Karpas-422 (cell line): Measurements from ENCODE around the gene ARHGAP12. TPM values are rescaled to one million over a fixed set of nuclear protein-coding genes. Genes with fewer than 3 reads are reported as not detected.

Source experiments
- DNase-seq: peaks from one replicate; pipeline ENCODE4 v3.0.0-alpha.2; 2015
- H2AFZ ChIP-seq: fragments of 200-600 bp; sonication (generic); 2 replicates; pipeline ENCODE4 v1.6.1; 2014; ENCODE audit warnings: antibody characterized with exemption, low read length, mixed read lengths
- H3K27ac ChIP-seq: fragments of 200-600 bp; sonication (generic); 2 replicates; pipeline ENCODE4 v1.5.1; 2014; ENCODE audit warnings: mild to moderate bottlenecking, low read length, moderate library complexity
- H3K27me3 ChIP-seq: fragments of 200-600 bp; sonication (generic); 2 replicates; pipeline ENCODE4 v1.6.1; 2014; ENCODE audit warnings: low read length, mixed read lengths
- H3K36me3 ChIP-seq: fragments of 200-600 bp; sonication (generic); 2 replicates; pipeline ENCODE4 v1.6.1; 2014; ENCODE audit warnings: low read length, mixed read lengths; ENCODE audit not compliant: insufficient read depth
- H3K4me1 ChIP-seq: fragments of 200-600 bp; sonication (generic); 2 replicates; pipeline ENCODE4 v1.6.1; 2014; ENCODE audit warnings: mild to moderate bottlenecking, low read length, mixed read lengths
- H3K4me2 ChIP-seq: fragments of 200-600 bp; sonication (generic); 2 replicates; pipeline ENCODE4 v1.6.1; 2014; ENCODE audit warnings: low read length, low read depth, mild to moderate bottlenecking; ENCODE audit not compliant: poor library complexity, severe bottlenecking
- H3K4me3 ChIP-seq: fragments of 200-600 bp; sonication (generic); 2 replicates; pipeline ENCODE4 v1.5.1; 2014; ENCODE audit warnings: mild to moderate bottlenecking, antibody characterized with exemption, low read length, mixed read lengths
- H3K79me2 ChIP-seq: fragments of 200-600 bp; sonication (generic); 2 replicates; pipeline ENCODE4 v1.6.1; 2014; ENCODE audit warnings: mild to moderate bottlenecking, low read length, mixed read lengths
- H3K9ac ChIP-seq: fragments of 200-600 bp; sonication (generic); 2 replicates; pipeline ENCODE4 v1.6.0; 2014; ENCODE audit warnings: low read length
- H3K9me2 ChIP-seq: fragments of 200-600 bp; sonication (generic), shearing (Covaris generic); replicated peaks from 2 replicates; pipeline ENCODE4 v1.6.0; 2014; ENCODE audit warnings: mild to moderate bottlenecking, low read length, moderate library complexity; ENCODE audit not compliant: insufficient read depth
- H3K9me3 ChIP-seq: fragments of 300-700, 200-600 bp; sonication (generic); 2 replicates; pipeline ENCODE4 v1.6.1; 2014; ENCODE audit warnings: low read length, mixed read lengths
- H4K20me1 ChIP-seq: fragments of 200-600 bp; sonication (generic); 2 replicates; pipeline ENCODE4 v1.6.1; 2014; ENCODE audit warnings: mild to moderate bottlenecking, antibody characterized with exemption, low read length, low read depth; ENCODE audit not compliant: insufficient read depth
- total RNA-seq: library from RNA; depleted of rRNA; stranded (reverse); fragments of >200 nt; shearing (Covaris generic); gene quantifications from 2 replicates; pipeline ENCODE4 v1.2.3, GENCODE V29; 2014; ENCODE audit warnings: low replicate concordance

The ARHGAP12 gene
- total RNA-seq, 1 experiment from 2014 or later, result 15.0 TPM

DNA sequence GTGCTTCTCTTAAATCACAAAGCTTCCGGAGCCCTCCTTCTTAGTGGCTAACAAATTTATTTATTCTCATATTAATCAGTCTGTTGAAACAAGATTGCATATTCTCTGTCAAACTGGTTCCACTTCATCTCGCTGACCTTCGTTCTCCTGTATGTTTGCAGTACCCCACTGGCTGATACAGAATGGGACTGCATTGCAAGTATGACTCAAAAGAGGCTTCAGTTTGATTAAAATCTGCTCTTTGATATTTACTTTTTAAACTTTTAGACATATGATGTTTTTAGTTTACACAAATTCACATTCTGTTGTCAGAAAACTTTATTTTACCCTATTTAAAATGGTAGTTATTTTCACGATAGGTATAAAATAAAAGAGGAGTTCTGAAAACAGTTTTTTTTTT is 14.3 kb upstream of the ARHGAP12 start:
- Histone ChIP-seq H3K4me2 (no peak overlapping the region), H3K27ac (no peak overlapping the region), H3K79me2 (no peaks in the 10 kb centered on the region), H3K4me1 (peaks cover 16% of the 10 kb centered on the region), H3K4me3 (no peak overlapping the region), H2AFZ (no peak overlapping the region), H3K9me3 (no peaks in the 10 kb centered on the region), H3K9ac (no peak overlapping the region), H4K20me1 (no peaks in the 10 kb centered on the region), H3K9me2 (no peaks in the 10 kb centered on the region), H3K36me3 (no peaks in the 10 kb centered on the region), H3K27me3 (no peaks in the 10 kb centered on the region)
- DNase-seq, result no peak

DNA sequence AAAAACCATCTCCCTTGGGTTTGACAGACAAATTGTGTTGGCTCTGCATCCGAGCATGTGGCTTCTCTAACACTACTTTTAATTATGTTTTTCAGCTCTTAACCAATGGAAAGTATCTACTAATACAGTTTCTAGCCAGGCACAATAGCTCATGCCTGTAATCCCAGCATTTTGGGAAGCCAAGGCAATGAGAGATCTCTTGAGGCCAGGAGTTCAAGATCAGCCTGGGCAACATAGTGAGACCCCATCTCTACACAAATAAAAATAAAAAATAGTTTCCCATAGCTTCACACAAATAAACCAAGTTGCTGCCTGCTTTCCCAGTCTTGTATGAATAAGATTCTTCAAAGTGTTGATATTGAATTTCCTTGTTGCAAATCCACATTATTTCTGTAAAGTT is 13.8 kb upstream of the ARHGAP12 start:
- no peaks in the 10 kb centered on the region for H3K27me3 ChIP-seq
- no peak overlapping the region for H3K4me2 ChIP-seq
- no peaks in the 10 kb centered on the region for H3K36me3 ChIP-seq
- H4K20me1 ChIP-seq, result no peaks in the 10 kb centered on the region
- no peak for DNase-seq
- no peak overlapping the region for H3K4me3 ChIP-seq
- H3K79me2 ChIP-seq, result no peaks in the 10 kb centered on the region
- H3K9ac ChIP-seq, result no peak overlapping the region
- H2AFZ ChIP-seq, result no peak overlapping the region
- H3K4me1 ChIP-seq, result peaks cover 16% of the 10 kb centered on the region
- H3K9me2 ChIP-seq, result no peaks in the 10 kb centered on the region
- no peaks in the 10 kb centered on the region for H3K9me3 ChIP-seq
- no peak overlapping the region for H3K27ac ChIP-seq

DNA sequence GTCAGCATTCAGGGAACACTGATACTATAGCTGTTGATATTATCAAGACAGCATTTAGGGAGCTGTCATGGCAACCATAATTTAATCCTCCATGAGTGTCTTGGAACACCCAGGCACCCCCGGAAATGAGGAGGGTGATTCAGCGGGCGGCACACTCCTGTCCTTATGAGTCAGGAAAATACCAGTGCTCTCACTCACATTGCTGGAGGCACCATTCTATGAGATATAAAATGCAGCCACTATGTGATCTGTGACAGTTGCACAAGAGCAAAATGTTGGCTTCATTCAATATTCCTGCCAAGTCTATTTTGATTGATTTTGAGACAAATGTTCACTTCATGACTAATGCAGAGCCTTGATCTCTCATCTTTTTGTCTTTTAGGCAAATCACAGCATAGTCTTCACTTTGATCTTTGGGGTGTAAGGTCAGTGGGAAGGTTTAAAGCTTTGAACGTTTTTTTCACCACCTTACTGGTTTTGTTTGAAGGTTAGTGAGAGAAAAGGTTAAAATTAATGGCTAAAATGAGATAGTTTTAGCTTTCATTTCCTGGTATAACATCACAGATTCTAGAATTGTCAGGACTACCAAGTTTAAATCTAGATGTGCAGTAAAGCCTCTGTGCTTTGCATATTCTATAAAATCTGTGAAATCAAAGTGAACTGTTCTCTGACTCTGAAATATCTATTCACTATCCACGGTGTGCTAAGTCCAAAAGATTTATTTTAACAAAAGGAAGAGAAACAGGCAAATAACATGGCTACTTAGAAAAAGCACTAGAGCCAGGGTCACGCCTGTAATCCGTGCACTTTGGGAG is 12.4 kb upstream of the ARHGAP12 start:
- peaks cover 16% of the 10 kb centered on the region for H3K4me1 ChIP-seq
- no peaks in the 10 kb centered on the region for H3K9me3 ChIP-seq
- H3K79me2 ChIP-seq, result no peaks in the 10 kb centered on the region
- no peaks in the 10 kb centered on the region for H3K36me3 ChIP-seq
- H2AFZ ChIP-seq, result no peak overlapping the region
- no peak for DNase-seq
- H3K27ac ChIP-seq, result no peak overlapping the region
- no peaks in the 10 kb centered on the region for H3K9me2 ChIP-seq
- no peaks in the 10 kb centered on the region for H4K20me1 ChIP-seq
- H3K4me3 ChIP-seq, result no peak overlapping the region
- no peaks in the 10 kb centered on the region for H3K27me3 ChIP-seq
- no peak overlapping the region for H3K9ac ChIP-seq
- no peak overlapping the region for H3K4me2 ChIP-seq

DNA sequence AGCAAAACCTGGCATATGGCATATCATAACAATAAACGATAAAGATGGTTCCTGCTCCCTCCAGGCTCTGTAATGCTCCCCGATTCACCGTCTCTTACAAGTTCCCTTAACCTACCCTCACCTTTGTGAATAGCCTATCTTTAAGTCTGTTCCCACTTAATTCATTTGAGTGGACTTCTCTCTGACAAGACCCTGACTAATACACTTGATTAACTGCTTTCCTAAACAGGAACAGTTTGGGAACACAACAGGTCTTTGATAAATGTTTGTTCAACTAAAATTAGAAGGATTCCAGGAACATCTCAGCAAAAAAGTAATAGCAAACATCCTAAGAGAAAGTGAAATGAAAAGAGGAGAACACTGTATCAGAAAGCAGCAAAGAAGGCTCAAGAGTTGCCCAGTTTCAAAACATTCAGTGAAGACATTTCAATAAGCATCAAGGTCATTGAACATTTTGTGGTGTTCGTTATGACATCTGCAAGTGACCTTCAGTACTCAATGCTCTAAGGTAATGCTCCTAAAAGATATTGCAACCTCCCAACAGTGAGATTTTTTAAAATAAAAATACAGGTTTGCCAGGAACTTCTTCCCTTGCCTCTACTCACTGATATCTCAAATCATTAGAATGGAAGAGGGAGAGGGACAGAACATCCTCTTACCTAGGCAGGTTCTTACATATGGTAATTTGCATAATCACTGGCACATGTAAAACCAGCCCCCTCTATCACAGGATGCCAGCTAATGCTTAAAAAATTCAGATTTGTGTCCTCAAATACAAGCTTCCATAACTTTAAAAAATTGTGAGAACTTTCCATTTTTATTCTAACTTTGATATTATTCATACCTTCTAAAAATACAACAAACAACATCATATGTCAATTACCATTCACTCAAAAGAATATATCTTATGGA is 11.4 kb upstream of the ARHGAP12 start:
- Histone ChIP-seq H3K4me1 (peaks cover 16% of the 10 kb centered on the region), H3K27me3 (no peaks in the 10 kb centered on the region), H2AFZ (no peak overlapping the region), H3K4me3 (no peak overlapping the region), H3K79me2 (no peaks in the 10 kb centered on the region), H3K27ac (no peak overlapping the region), H3K9ac (no peak overlapping the region), H4K20me1 (no peaks in the 10 kb centered on the region), H3K4me2 (no peak overlapping the region), H3K9me3 (no peaks in the 10 kb centered on the region), H3K36me3 (no peaks in the 10 kb centered on the region), H3K9me2 (no peaks in the 10 kb centered on the region)
- DNase-seq, result no peak

DNA sequence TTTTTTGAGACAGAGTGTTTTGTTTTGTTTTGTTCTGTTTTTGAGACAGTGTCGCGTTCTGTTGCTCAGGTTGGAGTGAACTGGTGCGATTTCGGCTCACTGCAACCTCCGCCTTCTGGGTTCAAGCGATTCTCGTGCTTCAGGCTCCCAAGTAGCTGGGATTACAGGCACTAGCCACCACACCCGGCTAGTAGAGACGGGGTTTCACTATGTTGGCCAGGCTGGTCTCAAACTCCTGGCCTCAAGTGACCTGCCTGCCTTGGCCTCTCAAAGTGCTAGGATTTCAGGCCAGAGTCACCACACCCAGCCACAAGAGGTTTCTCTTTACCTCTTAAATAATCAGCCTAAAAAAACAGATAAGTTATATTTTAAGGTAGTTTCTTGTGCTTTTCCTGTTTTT is 8.7 kb upstream of the ARHGAP12 start:
- H3K4me2 ChIP-seq, result no peak overlapping the region
- H3K79me2 ChIP-seq, result no peaks in the 10 kb centered on the region
- DNase-seq, result no peak
- no peaks in the 10 kb centered on the region for H3K36me3 ChIP-seq
- H3K27ac ChIP-seq, result no peak overlapping the region
- no peaks in the 10 kb centered on the region for H3K9me2 ChIP-seq
- no peaks in the 10 kb centered on the region for H3K9me3 ChIP-seq
- H3K4me1 ChIP-seq, result peaks cover 16% of the 10 kb centered on the region
- no peak overlapping the region for H2AFZ ChIP-seq
- no peaks in the 10 kb centered on the region for H3K27me3 ChIP-seq
- no peaks in the 10 kb centered on the region for H4K20me1 ChIP-seq
- no peak overlapping the region for H3K9ac ChIP-seq
- H3K4me3 ChIP-seq, result no peak overlapping the region

DNA sequence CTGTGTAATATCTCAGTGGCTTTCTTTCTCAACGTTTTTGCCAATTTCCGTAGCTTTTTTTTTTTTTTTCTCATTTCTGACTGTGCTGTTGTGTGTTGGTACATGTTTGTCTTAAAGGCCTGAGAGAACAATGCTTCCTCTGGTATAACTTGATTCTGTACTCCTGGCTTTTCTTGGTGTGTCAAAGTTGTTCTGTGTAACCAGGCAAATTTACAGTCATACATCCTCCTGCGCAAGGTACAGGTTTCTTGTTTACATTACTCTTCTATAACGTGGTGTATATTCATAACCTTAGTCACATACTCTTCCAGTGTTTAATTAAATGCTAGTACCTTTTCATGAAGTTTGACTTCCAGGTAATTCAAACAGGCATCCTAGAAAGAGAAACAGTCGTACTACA is 8.3 kb upstream of the ARHGAP12 start:
- H3K9ac ChIP-seq, result no peak overlapping the region
- no peaks in the 10 kb centered on the region for H3K9me2 ChIP-seq
- peaks cover 16% of the 10 kb centered on the region for H3K4me1 ChIP-seq
- H3K4me3 ChIP-seq, result no peak overlapping the region
- H3K27me3 ChIP-seq, result no peaks in the 10 kb centered on the region
- DNase-seq, result no peak
- no peaks in the 10 kb centered on the region for H3K36me3 ChIP-seq
- no peaks in the 10 kb centered on the region for H3K79me2 ChIP-seq
- no peaks in the 10 kb centered on the region for H4K20me1 ChIP-seq
- no peaks in the 10 kb centered on the region for H3K9me3 ChIP-seq
- H3K27ac ChIP-seq, result no peak overlapping the region
- H3K4me2 ChIP-seq, result no peak overlapping the region
- H2AFZ ChIP-seq, result no peak overlapping the region

DNA sequence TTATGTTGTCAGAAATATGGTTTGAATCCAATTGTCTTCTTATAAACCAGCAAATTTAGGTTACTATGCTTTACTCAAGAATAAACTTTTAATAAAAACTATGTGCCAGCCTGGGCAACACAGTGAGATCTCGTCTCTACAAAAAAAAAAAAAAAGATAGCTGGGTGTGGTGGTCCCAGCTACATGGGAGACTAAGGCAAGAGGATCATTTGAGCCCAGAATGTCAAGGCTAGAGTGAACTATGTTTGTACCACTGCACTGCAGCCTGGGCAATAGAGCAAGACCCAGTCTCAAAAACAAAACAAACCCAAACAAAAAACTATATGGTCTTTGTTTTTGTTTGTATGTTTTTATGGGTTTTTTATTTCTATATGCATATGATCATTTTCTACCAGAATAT is 7.5 kb upstream of the ARHGAP12 start:
- Histone ChIP-seq H3K27me3 (no peaks in the 10 kb centered on the region), H3K9ac (no peak overlapping the region), H4K20me1 (no peaks in the 10 kb centered on the region), H3K4me3 (no peak overlapping the region), H3K79me2 (no peaks in the 10 kb centered on the region), H3K36me3 (no peaks in the 10 kb centered on the region), H2AFZ (no peak overlapping the region), H3K27ac (no peak overlapping the region), H3K9me3 (no peaks in the 10 kb centered on the region), H3K4me1 (peaks cover 14% of the 10 kb centered on the region), H3K9me2 (no peaks in the 10 kb centered on the region), H3K4me2 (no peak overlapping the region)
- DNase-seq, result no peak

DNA sequence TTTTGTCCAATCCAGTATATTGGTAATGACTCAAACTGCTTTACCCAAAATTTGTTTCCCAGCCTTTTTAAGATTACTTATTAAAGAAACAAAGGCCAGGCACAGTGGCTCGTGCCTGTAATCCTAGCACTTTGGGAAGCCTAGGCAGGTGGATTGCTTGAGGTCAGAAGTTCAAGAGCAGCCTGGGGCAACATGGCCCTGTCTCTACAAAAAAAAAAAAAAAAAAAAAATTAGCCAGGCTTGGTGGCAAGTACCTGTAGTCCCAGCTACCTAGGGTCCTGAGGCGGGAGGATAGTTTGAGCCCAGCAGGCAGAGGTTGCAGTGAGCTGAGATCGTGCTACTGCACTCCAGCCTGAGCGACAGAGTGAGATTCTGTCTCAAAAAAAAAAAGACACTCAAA is 7.0 kb upstream of the ARHGAP12 start:
- H3K36me3 ChIP-seq, result no peaks in the 10 kb centered on the region
- peaks cover 14% of the 10 kb centered on the region for H3K4me1 ChIP-seq
- no peak for DNase-seq
- no peaks in the 10 kb centered on the region for H3K9me3 ChIP-seq
- H3K79me2 ChIP-seq, result no peaks in the 10 kb centered on the region
- H3K27ac ChIP-seq, result no peak overlapping the region
- H3K4me3 ChIP-seq, result no peak overlapping the region
- no peak overlapping the region for H3K4me2 ChIP-seq
- no peaks in the 10 kb centered on the region for H4K20me1 ChIP-seq
- no peaks in the 10 kb centered on the region for H3K27me3 ChIP-seq
- H3K9me2 ChIP-seq, result no peaks in the 10 kb centered on the region
- H3K9ac ChIP-seq, result no peak overlapping the region
- no peak overlapping the region for H2AFZ ChIP-seq
